ENCODE data around the gene HVCN1. TPM values are rescaled to one million over a fixed set of nuclear protein-coding genes. Genes with fewer than 3 reads are reported as not detected.

HVCN1 gene
- total and polyA plus RNA-seq, 3 donors from 2014 or later: 39.7 to 139 (median 52.0) TPM

DNA sequence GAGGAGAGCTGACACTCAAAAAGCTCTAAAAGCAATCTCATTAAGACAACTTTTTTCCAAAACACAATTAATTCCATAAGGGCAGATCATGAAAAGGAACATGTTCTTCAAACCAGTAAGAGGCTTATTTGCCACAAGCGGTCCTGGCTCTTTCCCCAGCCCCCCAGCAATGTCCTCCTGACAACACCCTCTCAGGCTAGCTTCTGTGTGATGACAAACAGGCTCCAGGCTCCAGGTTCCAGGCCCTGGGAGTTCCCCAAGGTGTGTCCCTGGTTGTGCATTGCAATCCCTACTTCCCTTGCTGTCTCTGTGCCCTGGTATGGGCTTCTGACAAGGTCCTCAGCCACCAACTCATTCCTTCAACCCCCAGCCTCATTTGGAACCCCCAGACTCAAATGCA is 8.9 kb downstream of the HVCN1 start:
- 69 to 93% methylated on average over 1 of the region's 1 CpG for WGBS, 2 donors

GRCh38 chr12:110679201-110679600 is 9.7 kb downstream of the HVCN1 start:
- no peak for DNase-seq
- TF ChIP-seq POLR2A (IDR thresholded peaks at IDR 0.05): no peak
- TF ChIP-seq CTCF (IDR thresholded peaks at IDR 0.05): no peak
- no peaks in the 10 kb centered on the region for H3K9me3 ChIP-seq
- H3K4me3 ChIP-seq: no peak overlapping the region
- intact Hi-C loops (cut with DNase I; ENCODE audit: low total_unique reads): no loop called here
- no peaks in the 10 kb centered on the region for H3K36me3 ChIP-seq (ENCODE audit: low read depth, missing control alignments)
- no peaks in the 10 kb centered on the region for H3K4me1 ChIP-seq
- no peak overlapping the region for H3K27ac ChIP-seq
- no peaks in the 10 kb centered on the region for H3K27me3 ChIP-seq
- 95 to 96% methylated on average over 9 to 12 of the region's 12 CpGs for WGBS, 2 donors

More for the DNA sequence above, 8.9 kb downstream of the HVCN1 start:
- TF ChIP-seq CTCF (IDR thresholded peaks at IDR 0.05) (no peak), POLR2A (IDR thresholded peaks at IDR 0.05) (no peak)
- Histone ChIP-seq H3K4me1 (no peaks in the 10 kb centered on the region), H3K27ac (no peak overlapping the region), H3K4me3 (no peak overlapping the region), H3K9me3 (no peaks in the 10 kb centered on the region), H3K27me3 (no peaks in the 10 kb centered on the region), H3K36me3 (ENCODE audit: low read depth, missing control alignments) (no peaks in the 10 kb centered on the region)
- intact Hi-C loops (cut with DNase I; ENCODE audit: low total_unique reads): no loop called here
- no peak for DNase-seq

DNA sequence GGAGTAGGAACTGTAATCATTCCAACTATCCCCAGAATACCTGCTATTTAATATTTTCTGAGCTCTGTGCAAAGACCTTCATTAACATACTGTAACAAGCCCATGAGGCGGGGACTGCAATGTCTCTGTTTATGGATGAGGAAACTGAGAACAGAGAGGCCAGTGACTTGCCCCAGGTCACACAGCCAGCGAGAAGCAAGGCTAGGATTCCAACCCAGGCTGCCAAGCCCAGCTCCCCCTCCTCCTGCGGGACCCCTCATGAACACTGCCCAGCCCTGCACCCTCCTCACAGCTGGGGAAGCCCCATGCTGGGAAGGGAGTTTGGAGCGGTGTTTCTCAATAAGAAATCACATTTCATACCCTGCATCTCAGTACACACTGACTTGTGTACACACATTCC is 10.9 kb downstream of the HVCN1 start:
- intact Hi-C loops (cut with DNase I; ENCODE audit: low total_unique reads): no loop called here
- Histone ChIP-seq H3K36me3 (ENCODE audit: low read depth, missing control alignments) (no peaks in the 10 kb centered on the region), H3K9me3 (no peaks in the 10 kb centered on the region), H3K4me1 (no peaks in the 10 kb centered on the region), H3K27me3 (no peaks in the 10 kb centered on the region), H3K4me3 (no peak overlapping the region), H3K27ac (no peak overlapping the region)
- 87 to 92% methylated on average over 4 of the region's 4 CpGs for WGBS, 2 donors
- TF ChIP-seq POLR2A (IDR thresholded peaks at IDR 0.05) (no peak), CTCF (IDR thresholded peaks at IDR 0.05) (no peak)
- no peak for DNase-seq

- intact Hi-C loops (cut with DNase I; ENCODE audit: low total_unique reads): no loop called here
- TF ChIP-seq CTCF (IDR thresholded peaks at IDR 0.05) (no peak), POLR2A (IDR thresholded peaks at IDR 0.05) (no peak)
- H3K36me3 ChIP-seq (ENCODE audit: low read depth, missing control alignments): no peaks in the 10 kb centered on the region
- H3K9me3 ChIP-seq: no peaks in the 10 kb centered on the region
- DNase-seq: no peak
- H3K27ac ChIP-seq: no peak overlapping the region
- H3K4me3 ChIP-seq: no peak overlapping the region
- no peaks in the 10 kb centered on the region for H3K27me3 ChIP-seq
- 71 to 79% methylated on average over 5 of the region's 5 CpGs for WGBS, 2 donors
- no peaks in the 10 kb centered on the region for H3K4me1 ChIP-seq
Observed at GRCh38 chr12:110677206-110677911, 11.6 kb downstream of the HVCN1 start.

DNA sequence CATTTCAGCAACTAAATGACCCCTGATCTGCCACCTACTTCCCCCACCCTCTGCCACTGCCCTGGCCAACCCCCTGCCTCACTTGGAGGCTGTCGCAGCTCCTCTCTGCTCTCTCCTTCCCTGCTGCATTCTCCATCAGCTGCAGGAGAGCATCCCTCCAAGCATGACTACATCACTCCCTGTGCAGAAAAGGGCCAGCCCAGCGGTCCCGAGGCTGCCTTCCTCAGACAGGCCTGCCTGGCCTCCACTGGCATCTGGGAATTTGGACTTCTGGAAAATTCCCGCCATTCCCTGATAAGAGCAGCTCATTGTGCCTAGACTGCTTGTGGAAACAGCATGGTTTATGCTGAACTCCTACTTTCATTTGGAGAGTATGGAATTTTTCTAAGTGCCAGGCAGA is 12.7 kb downstream of the HVCN1 start:
- Histone ChIP-seq H3K4me3 (no peak overlapping the region), H3K9me3 (no peaks in the 10 kb centered on the region), H3K4me1 (no peaks in the 10 kb centered on the region), H3K36me3 (ENCODE audit: low read depth, missing control alignments) (no peaks in the 10 kb centered on the region), H3K27me3 (no peaks in the 10 kb centered on the region), H3K27ac (no peak overlapping the region)
- DNase-seq: no peak
- TF ChIP-seq POLR2A (IDR thresholded peaks at IDR 0.05) (no peak), CTCF (IDR thresholded peaks at IDR 0.05) (no peak)
- WGBS, 2 donors: 82 to 88% methylated on average over 3 to 4 of the region's 4 CpGs
- intact Hi-C loops (cut with DNase I; ENCODE audit: low total_unique reads): no loop called here
